HPDE6-E6E7 (cell line): ENCODE measurements around the gene HS3ST4.

Source experiments
- DNase-seq: peaks from one replicate; pipeline ENCODE4 v3.0.0; 2011; ENCODE audit warnings: missing footprints; ENCODE audit errors: extremely low spot score

The HS3ST4 gene

DNA sequence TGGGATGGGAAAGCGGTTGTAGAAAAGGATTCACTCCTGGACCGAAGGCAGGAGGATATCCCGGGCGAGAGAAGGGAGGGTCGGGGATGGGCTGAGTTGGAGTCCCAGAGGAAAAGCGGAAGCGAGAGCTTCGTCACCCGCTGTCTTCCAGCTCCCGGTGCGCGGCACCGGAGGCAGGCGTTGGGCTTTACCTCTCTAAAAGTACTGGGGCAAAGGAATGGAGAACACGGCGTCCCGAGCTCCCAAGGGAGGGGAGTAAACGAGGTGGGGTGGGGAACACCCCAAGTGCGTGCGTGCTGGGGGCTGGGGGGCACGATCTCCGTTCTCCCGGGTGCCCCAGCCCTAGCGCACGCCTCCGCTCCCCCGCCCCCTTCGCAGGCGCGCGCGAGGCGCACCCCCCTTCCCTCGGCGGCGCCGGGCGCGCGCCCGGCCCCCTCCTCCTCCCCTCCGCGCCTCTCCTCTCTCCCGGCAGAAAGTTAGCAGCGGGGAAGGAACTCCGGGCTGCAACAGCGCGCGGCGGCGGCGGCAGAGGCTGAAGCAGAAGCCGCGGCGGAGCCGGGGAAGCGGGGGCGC lies at the start of gene HS3ST4:
HS3ST4 (plus strand) TSS at position 441 of the 573 bp plus-strand sequence.
- DNase-seq: no peak

GRCh38 chr16:25643633-25644032 lies 48.1 kb upstream of the HS3ST4 start:
- no peak for DNase-seq

- no peak for DNase-seq
Measured at GRCh38 chr16:25656639-25657038, 35.1 kb upstream of the HS3ST4 start.

DNA sequence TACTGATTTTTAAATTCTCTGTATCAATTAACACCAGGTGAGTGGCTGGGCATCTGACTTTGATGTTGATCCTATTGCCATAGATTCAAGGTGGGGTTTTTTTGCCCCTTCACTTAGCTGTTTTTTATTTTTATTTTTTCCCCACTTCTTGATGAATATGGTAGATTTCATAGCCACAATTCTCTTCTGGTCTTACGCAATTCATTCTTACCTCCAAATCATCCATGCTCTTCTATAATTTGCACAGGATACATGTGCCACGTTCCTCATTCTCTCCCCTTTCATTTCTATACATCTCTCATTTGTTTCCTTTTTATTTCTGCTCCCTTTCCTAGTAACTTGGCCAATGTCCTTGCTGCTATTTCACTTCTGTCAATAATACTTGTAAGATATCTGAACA lies 14.9 kb upstream of the HS3ST4 start:
- DNase-seq: no peak

GRCh38 chr16:25679511-25679910 lies 12.2 kb upstream of the HS3ST4 start:
- DNase-seq: no peak

DNA sequence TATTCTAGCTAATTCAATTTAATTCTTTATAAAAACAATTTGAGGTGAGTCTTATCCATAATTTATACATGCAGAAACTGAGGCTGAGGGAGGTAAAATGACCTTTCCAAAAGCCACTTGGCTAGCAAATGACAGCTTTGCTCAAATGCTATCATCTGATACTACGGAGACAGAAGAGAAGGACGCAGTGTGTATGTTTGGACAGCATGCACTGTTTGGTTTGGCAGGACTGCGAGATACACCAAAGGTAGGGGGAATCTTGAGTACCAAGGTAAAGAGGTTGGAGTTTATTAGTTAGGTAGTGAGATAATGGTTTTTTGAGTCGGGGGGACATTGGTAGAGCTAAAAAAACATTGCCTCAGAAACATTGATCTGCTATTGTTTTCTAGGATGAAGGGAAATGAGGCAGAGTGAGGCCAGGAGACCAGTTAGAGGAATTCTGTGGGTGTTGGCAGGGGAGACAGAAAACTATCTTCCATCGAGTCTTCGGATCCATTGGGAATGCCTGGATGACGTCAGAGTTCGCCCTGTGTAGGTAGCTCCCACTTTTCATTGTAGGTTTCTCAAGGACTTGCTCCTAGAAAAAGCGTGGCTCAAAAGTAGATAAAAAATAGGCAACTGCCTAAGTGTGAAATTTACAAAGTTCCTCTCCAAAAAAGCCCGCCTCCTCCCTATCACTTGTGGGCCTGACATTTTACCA lies 2.5 kb upstream of the HS3ST4 start:
- DNase-seq: no peak

- DNase-seq: no peak
Measured at GRCh38 chr16:25690552-25691143, 1.1 kb upstream of the HS3ST4 start.

- no peak for DNase-seq
Measured at GRCh38 chr16:25692351-25692741, 587 bp downstream of the HS3ST4 start.

DNA sequence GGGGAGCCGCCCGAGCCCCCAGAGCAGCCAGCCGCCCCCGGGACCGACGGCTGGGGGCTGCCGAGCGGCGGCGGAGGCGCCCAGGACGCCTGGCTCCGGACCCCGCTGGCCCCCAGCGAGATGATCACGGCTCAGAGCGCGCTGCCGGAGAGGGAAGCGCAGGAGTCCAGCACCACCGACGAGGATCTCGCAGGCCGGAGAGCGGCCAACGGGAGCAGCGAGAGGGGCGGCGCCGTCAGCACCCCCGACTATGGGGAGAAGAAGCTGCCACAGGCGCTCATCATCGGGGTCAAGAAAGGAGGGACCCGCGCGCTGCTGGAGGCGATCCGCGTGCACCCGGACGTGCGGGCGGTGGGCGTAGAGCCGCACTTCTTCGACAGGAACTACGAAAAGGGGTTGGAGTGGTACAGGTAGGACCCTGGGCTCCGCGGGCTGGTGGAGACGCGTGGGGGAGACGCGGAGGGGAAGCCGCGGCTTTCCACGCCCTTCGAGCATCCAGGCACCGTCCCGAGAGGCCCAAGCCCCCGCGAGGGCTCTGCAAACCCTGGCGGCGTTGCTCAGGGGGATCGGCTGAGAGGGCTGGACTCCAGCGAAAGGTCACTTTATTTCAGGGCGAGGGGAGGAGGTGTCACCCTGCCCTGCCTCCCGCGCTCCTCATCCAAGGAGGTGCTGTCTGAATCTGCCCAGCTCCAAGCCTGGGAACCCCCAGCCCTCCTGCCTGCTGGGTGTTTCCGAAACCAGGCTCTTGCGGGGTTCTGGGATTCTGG lies 1.2 kb downstream of the HS3ST4 start:
- no peak for DNase-seq

DNA sequence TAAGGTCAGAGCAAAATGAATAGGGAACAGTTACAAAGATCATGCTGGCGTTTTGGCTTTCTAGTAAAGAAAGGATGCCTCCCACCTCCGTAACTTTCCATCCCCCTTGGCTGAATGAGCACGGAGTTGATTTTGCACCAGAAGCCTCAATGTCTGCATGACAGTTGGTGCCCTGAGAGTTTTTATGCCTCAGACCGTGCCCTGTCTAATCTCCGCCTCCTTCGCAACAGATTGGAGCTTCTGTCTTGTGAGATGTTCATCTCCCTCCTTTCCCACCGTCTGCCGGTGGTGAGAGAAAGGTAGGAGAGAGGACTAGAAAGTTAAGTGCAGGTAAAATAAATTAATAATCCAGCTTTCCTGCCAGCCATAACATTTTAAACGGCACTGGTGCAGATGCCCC lies 1.9 kb downstream of the HS3ST4 start:
- DNase-seq: no peak

DNA sequence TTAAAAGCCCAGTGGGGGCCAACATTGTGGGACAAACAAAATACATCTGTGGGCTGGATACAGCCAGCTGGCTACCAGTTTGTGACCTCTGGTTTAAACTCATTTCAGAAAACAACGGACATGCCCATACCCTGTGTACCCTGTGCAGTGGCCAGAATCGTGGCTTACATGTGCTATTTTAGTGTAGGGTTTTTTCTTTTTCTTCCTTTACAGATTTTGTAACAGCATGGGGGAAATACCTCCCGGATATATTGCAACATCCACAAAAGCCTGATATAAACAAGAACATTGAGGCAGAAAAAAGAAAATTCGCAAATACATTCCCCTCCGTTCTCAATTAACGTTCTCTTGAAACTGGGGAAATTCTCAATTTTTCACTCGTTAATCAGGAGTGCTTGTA lies 7.3 kb downstream of the HS3ST4 start:
- DNase-seq: no peak

DNA sequence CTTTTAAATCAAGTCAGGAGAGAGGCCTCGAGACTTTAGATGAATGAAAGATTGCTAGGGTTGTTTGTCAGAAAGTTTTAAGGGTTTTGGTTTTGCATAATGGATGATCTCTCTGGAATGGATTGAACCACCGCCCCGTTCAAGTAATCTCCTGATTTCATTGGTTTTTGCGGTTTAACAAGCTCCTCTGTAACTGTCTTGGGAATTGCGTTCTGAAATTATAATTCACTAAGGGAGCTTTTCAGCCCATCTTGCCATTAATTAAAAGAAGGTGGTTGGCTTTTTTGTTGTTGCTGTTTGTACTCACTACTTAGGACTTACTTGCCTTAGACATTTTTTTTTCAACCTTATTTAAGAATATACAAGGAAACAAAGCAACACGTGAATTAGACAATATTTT lies 8.8 kb downstream of the HS3ST4 start:
- DNase-seq: no peak

GRCh38 chr16:25707553-25707952 lies 15.8 kb downstream of the HS3ST4 start:
- no peak for DNase-seq

DNA sequence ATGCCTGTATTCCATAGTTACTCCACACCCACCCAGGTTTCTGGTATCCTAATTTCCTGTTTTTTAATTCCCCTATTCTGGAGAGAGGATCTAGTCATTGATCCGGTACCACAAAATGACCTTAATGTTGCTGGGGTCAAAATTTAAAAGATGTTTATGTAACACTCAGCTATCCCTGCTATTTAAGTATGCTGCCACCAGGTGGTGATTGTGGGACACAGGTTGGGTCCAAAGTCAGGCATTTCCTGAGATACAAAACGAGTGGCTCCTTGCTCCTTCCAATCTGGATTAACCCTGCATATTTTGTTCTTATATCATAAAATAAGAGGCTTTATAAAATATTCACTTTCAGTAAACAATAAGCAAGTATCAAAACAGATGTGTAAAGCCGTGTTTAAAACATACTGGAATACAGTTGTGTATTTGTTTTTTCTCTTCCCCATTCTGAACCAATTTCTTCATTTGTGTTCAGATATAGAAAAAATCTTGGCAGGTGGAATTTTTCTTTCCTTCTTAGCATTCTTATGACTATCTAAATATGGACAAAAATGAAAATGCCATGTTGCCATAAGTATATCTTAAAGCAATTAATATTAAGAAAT lies 16.3 kb downstream of the HS3ST4 start:
- DNase-seq: no peak

GRCh38 chr16:25709213-25709612 lies 17.5 kb downstream of the HS3ST4 start:
- no peak for DNase-seq

GRCh38 chr16:25713785-25714570 lies 22.2 kb downstream of the HS3ST4 start:
- no peak for DNase-seq

DNA sequence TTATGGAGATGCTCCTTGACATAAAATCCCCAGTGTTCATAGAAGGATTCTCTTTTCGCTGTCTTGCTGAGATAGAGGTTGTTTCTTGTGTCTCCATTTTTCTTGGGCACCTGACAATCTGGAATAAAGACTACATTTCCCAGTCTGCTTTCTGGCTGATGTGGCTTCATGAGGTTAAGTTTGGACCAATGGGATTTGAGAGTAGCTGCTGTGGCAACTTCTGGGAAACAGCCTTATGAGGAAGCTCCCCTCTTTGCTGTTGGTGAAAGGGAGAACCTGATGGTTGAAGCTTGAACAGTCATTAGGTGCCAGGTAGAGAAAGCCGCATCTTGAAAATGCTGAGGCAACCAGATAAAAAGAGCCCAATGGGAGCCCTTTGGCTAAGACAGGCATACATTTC lies 24.4 kb downstream of the HS3ST4 start:
- DNase-seq: no peak

GRCh38 chr16:25721439-25721838 lies 29.7 kb downstream of the HS3ST4 start:
- no peak for DNase-seq

GRCh38 chr16:25726430-25727098 lies 34.8 kb downstream of the HS3ST4 start:
- DNase-seq: no peak

DNA sequence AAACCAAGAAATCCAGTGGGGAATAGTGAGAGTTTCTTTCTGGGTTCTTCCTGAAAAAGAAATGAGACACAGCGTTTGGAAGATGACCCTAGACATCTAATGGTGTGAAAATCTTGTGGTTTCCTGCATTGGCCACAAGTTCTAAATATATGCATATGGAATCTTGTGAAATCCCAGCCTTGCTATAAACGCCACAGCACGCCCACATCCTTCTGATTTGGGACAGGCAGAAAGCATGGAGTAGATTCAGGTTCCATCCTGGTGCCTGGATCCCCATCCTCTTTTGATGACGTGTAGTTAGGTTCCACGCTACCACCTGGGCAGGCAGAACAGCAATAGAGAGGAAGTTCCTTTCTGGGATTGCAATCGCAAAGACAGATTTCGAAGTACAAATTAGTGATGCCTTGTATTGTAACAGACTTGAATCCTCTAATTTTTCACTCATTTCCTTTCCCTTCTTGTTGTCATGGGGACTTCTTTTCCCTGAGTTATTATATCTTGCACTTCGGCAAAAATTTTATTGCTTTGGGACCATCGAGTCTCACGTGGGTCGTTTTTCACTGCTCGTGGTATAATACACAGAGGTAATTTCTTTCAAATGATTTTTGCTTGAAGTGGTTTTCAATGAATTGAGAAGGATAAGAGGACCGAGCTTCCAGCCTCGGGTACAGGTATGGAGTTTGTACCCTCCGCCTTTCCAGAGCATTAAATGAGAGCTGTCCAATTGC lies 37.6 kb downstream of the HS3ST4 start:
- DNase-seq: no peak
